ENCODE measurements around the gene NDUFS4. TPM values are rescaled to one million over a fixed set of nuclear protein-coding genes. Genes with fewer than 3 reads are reported as not detected.

Gene NDUFS4
- total and polyA plus RNA-seq, 2 donors (not counting 1 experiment from before 2014, with no cell fraction given), result 147 to 194 TPM

- DNase-seq (ENCODE audit: low read depth in 2 of 2), result no peak
- TF ChIP-seq EZH2 (IDR thresholded peaks at IDR 0.05; ENCODE audit: low read length, missing control alignments), result no peak
Observed at GRCh38 chr5:53726121-53726520, 165.7 kb downstream of the NDUFS4 start.

GRCh38 chr5:53730943-53731342 lies 170.5 kb downstream of the NDUFS4 start:
- TF ChIP-seq CTCF (conservative IDR thresholded peaks at IDR 0.05 in 1 of 2, IDR thresholded peaks at IDR 0.05 in 1 of 2; ENCODE audit: low read depth in 1 of 2, low read length in 2 of 2), result no peak
- no peak for TF ChIP-seq EZH2 (IDR thresholded peaks at IDR 0.05; ENCODE audit: low read length, missing control alignments)
- H3K36me3 ChIP-seq (ENCODE audit: control insufficient read depth, insufficient read depth, low read length), result no peaks in the 10 kb centered on the region
- no peak overlapping the region for H2AFZ ChIP-seq (ENCODE audit: low read length)
- H3K4me1 ChIP-seq (ENCODE audit: control insufficient read depth, extremely low read depth, insufficient read depth, low read length), result no peaks in the 10 kb centered on the region
- H3K4me2 ChIP-seq (ENCODE audit: extremely low read depth, insufficient read depth, low read length), result no peak overlapping the region
- H4K20me1 ChIP-seq (ENCODE audit: control insufficient read depth, extremely low read depth, insufficient read depth, low read length), result no peaks in the 10 kb centered on the region
- H3K9ac ChIP-seq (ENCODE audit: insufficient read depth, low read length), result no peak overlapping the region
- no peak for DNase-seq (ENCODE audit: low read depth in 2 of 2)
- H3K27ac ChIP-seq (ENCODE audit: insufficient read depth, low read length), result no peak overlapping the region
- no peaks in the 10 kb centered on the region for H3K9me3 ChIP-seq (ENCODE audit: control insufficient read depth, insufficient read depth, low read depth, low read length)
- H3K4me3 ChIP-seq (replicated peaks in 1 of 4; ENCODE audit: control extremely low read depth in 1 of 4, insufficient read depth in 1 of 4, low read depth in 3 of 4, low read length in 4 of 4), result no peak overlapping the region
- H3K27me3 ChIP-seq (ENCODE audit: control insufficient read depth, insufficient read depth, low read length), result peaks cover 2% of the 10 kb centered on the region
- no peaks in the 10 kb centered on the region for H3K79me2 ChIP-seq (ENCODE audit: control insufficient read depth, insufficient read depth, low read length)

More at GRCh38 chr5:53726121-53726520, 165.7 kb downstream of the NDUFS4 start:
- Histone ChIP-seq H3K9me3 (ENCODE audit: control insufficient read depth, insufficient read depth, low read depth, low read length) (no peaks in the 10 kb centered on the region), H3K4me2 (ENCODE audit: extremely low read depth, insufficient read depth, low read length) (no peak overlapping the region), H4K20me1 (ENCODE audit: control insufficient read depth, extremely low read depth, insufficient read depth, low read length) (no peaks in the 10 kb centered on the region), H2AFZ (ENCODE audit: low read length) (no peak overlapping the region), H3K27me3 (ENCODE audit: control insufficient read depth, insufficient read depth, low read length) (peaks cover 2% of the 10 kb centered on the region), H3K27ac (ENCODE audit: insufficient read depth, low read length) (no peak overlapping the region), H3K4me1 (ENCODE audit: control insufficient read depth, extremely low read depth, insufficient read depth, low read length) (no peaks in the 10 kb centered on the region), H3K9ac (ENCODE audit: insufficient read depth, low read length) (no peak overlapping the region), H3K4me3 (replicated peaks in 1 of 4; ENCODE audit: control extremely low read depth in 1 of 4, insufficient read depth in 1 of 4, low read depth in 3 of 4, low read length in 4 of 4) (no peak overlapping the region), H3K79me2 (ENCODE audit: control insufficient read depth, insufficient read depth, low read length) (no peaks in the 10 kb centered on the region), H3K36me3 (ENCODE audit: control insufficient read depth, insufficient read depth, low read length) (no peaks in the 10 kb centered on the region)

Other genes with a start within 250 kb of the NDUFS4 start
- 129 and 759 TPM in 2 replicates for gene FST, start 80.0 kb upstream of the NDUFS4 start, total RNA-seq
- gene FST, start 80.0 kb upstream of the NDUFS4 start, polyA plus RNA-seq, result 592 and 1,058 TPM in 2 replicates

Measured in fibroblast of lung (primary cell).